HEK293 (cell line): ENCODE data around the gene SLC25A52.
"Not testable (repeated sequence)": the region's sequence is repeated elsewhere in the genome, so short reads cannot be mapped to it uniquely, and the experiment has no call there.

ENCODE experiments used
- CTCF ChIA-PET: fragments of 350-600 bp; formaldehyde crosslinking; extraction: SDS; loops from one replicate; lab custom pipeline; 2021; ENCODE audit warnings: antibody characterized with exemption; lab: Yijun Ruan, JAX
- POLR2A ChIA-PET: fragments of 300-600 bp; formaldehyde crosslinking; extraction: SDS; loops from one replicate; lab custom pipeline; 2020; ENCODE audit warnings: antibody characterized with exemption, inconsistent platforms; lab: Yijun Ruan, JAX
- H3K27ac ChIP-seq: fragments of 200-500 bp; sonication (Bioruptor generic); 2 replicates; pipeline ENCODE4 v1.5.1; 2014; ENCODE audit warnings: low read depth, low read length, control low read depth, inconsistent platforms; ENCODE audit errors: extremely low read depth
- H3K36me3 ChIP-seq, 2 experiments: fragments of 200-500 bp in 1 of 2; sonication (Bioruptor generic) in 1 of 2; 1 replicate in 1 of 2; 2 replicates in 1 of 2; pipeline ENCODE4 v1.5.1; 2014 to 2017; ENCODE audit warnings: inconsistent platforms in 2 of 2, low read length in 2 of 2; ENCODE audit not compliant: control insufficient read depth in 2 of 2, insufficient read depth in 1 of 2
- H3K4me1 ChIP-seq: fragments of 200-500 bp; sonication (Bioruptor generic); 2 replicates; pipeline ENCODE4 v1.5.1; 2014; ENCODE audit warnings: mild to moderate bottlenecking, low read length, inconsistent platforms; ENCODE audit not compliant: control insufficient read depth, insufficient read depth
- H3K4me3 ChIP-seq: 2 replicates; pipeline ENCODE4 v1.5.1; 2011; ENCODE audit warnings: low read depth, mild to moderate bottlenecking, control low read depth, low read length, moderate library complexity
- H3K9me3 ChIP-seq: fragments of 200-500 bp; sonication (Bioruptor generic); 2 replicates; pipeline ENCODE4 v1.5.1; 2014; ENCODE audit warnings: low read depth, low read length, inconsistent platforms; ENCODE audit not compliant: control insufficient read depth, insufficient read depth
- BCL11A ChIP-seq: fragments of 450-650 bp; formaldehyde crosslinking; IDR thresholded peaks from 2 replicates; pipeline ENCODE4 v1.5.1; 2016; ENCODE audit warnings: low read depth, missing biosample characterization, missing genetic modification characterization
- ELK4 ChIP-seq: IDR thresholded peaks from 2 replicates; pipeline ENCODE4 v1.6.1; 2011; ENCODE audit warnings: mild to moderate bottlenecking, low read depth, low read length, borderline replicate concordance
- MZF1 ChIP-seq: fragments of 450-650 bp; formaldehyde crosslinking; IDR thresholded peaks from 2 replicates; pipeline ENCODE4 v1.5.1; 2017; ENCODE audit warnings: missing biosample characterization, missing genetic modification characterization, borderline replicate concordance
- SP2 ChIP-seq: fragments of 450-650 bp; formaldehyde crosslinking; IDR thresholded peaks from 2 replicates; pipeline ENCODE4 v1.5.1; 2016; ENCODE audit warnings: missing biosample characterization, missing genetic modification characterization
- SP3 ChIP-seq: fragments of 450-650 bp; formaldehyde crosslinking; IDR thresholded peaks from 2 replicates; pipeline ENCODE4 v1.5.1; 2016; ENCODE audit warnings: missing biosample characterization, missing genetic modification characterization
- ZBTB7A ChIP-seq: fragments of 450-650 bp; formaldehyde crosslinking; IDR thresholded peaks from 2 replicates; pipeline ENCODE4 v1.5.1; 2016; ENCODE audit warnings: low read depth, missing biosample characterization, missing genetic modification characterization
- ZFHX2 ChIP-seq: fragments of 450-650 bp; formaldehyde crosslinking; conservative IDR thresholded peaks from 2 replicates; pipeline ENCODE4 v1.5.1; 2016; ENCODE audit warnings: missing biosample characterization, missing genetic modification characterization
- ZNF2 ChIP-seq: fragments of 450-650 bp; formaldehyde crosslinking; IDR thresholded peaks from 2 replicates; pipeline ENCODE4 v1.5.1; 2016; ENCODE audit warnings: missing biosample characterization, missing genetic modification characterization
- ZNF248 ChIP-seq: fragments of 450-650 bp; formaldehyde crosslinking; IDR thresholded peaks from 2 replicates; pipeline ENCODE4 v1.5.1; 2017; ENCODE audit warnings: missing biosample characterization, missing genetic modification characterization
- ZNF391 ChIP-seq: fragments of 450-650 bp; formaldehyde crosslinking; IDR thresholded peaks from 2 replicates; pipeline ENCODE4 v1.5.1; 2016; ENCODE audit warnings: low read depth, missing biosample characterization, missing genetic modification characterization, borderline replicate concordance
- ZNF473 ChIP-seq: fragments of 450-650 bp; formaldehyde crosslinking; IDR thresholded peaks from 2 replicates; pipeline ENCODE4 v1.5.1; 2017; ENCODE audit warnings: missing biosample characterization, missing genetic modification characterization
- ZNF626 ChIP-seq: fragments of 450-650 bp; sonication (Bioruptor Pico); formaldehyde crosslinking; IDR thresholded peaks from 2 replicates; pipeline ENCODE4 v1.5.1; 2018; ENCODE audit warnings: missing biosample characterization, missing genetic modification characterization, inconsistent platforms
- ZNF629 ChIP-seq: fragments of 450-650 bp; formaldehyde crosslinking; IDR thresholded peaks from 2 replicates; pipeline ENCODE4 v1.5.1; 2017; ENCODE audit warnings: missing biosample characterization, missing genetic modification characterization
- ZSCAN23 ChIP-seq: fragments of 450-650 bp; formaldehyde crosslinking; IDR thresholded peaks from 2 replicates; pipeline ENCODE4 v1.5.1; 2016; ENCODE audit warnings: missing biosample characterization, missing genetic modification characterization
- ZSCAN30 ChIP-seq: fragments of 450-650 bp; IDR thresholded peaks from 2 replicates; pipeline ENCODE4 v1.5.1; 2018; ENCODE audit warnings: missing biosample characterization, mild to moderate bottlenecking, missing genetic modification characterization, moderate library complexity
- TF ChIP-seq, protein P1 (sequence below): fragments of 450-650 bp; formaldehyde crosslinking; IDR thresholded peaks from 2 replicates; pipeline ENCODE4 v1.5.1; 2017; ENCODE audit warnings: missing biosample characterization, mild to moderate bottlenecking, missing genetic modification characterization, moderate library complexity

Gene SLC25A52

GRCh38 chr18:31746396-31746795, 14.3 kb downstream of the SLC25A52 start:
- no peak overlapping the region for H3K27ac ChIP-seq
- no peaks in the 10 kb centered on the region for H3K36me3 ChIP-seq
- TF ChIP-seq ZBTB7A (tag by site-specific recombination) (no peak), ZNF626 (tag by site-specific recombination) (no peak), SP3 (tag by site-specific recombination) (no peak), ZSCAN30 (tag by site-specific recombination) (no peak), MZF1 (tag by site-specific recombination) (no peak), ZNF391 (tag by site-specific recombination) (no peak)
- TF ChIP-seq, protein P1, sequence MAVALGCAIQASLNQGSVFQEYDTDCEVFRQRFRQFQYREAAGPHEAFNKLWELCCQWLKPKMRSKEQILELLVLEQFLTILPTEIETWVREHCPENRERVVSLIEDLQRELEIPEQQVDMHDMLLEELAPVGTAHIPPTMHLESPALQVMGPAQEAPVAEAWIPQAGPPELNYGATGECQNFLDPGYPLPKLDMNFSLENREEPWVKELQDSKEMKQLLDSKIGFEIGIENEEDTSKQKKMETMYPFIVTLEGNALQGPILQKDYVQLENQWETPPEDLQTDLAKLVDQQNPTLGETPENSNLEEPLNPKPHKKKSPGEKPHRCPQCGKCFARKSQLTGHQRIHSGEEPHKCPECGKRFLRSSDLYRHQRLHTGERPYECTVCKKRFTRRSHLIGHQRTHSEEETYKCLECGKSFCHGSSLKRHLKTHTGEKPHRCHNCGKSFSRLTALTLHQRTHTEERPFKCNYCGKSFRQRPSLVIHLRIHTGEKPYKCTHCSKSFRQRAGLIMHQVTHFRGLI, result no peak
- ChIA-PET CTCF (interaction anchor here (1.8 to 2.4 kb wide), 2 partner anchors 12 to 24 kb away, joined by 6 to 9 read pairs; no protein-coding TSS in a partner anchor), POLR2A (no interaction called here)
- H3K4me1 ChIP-seq, result no peaks in the 10 kb centered on the region
- no peaks in the 10 kb centered on the region for H3K9me3 ChIP-seq
- no peak overlapping the region for H3K4me3 ChIP-seq

DNA sequence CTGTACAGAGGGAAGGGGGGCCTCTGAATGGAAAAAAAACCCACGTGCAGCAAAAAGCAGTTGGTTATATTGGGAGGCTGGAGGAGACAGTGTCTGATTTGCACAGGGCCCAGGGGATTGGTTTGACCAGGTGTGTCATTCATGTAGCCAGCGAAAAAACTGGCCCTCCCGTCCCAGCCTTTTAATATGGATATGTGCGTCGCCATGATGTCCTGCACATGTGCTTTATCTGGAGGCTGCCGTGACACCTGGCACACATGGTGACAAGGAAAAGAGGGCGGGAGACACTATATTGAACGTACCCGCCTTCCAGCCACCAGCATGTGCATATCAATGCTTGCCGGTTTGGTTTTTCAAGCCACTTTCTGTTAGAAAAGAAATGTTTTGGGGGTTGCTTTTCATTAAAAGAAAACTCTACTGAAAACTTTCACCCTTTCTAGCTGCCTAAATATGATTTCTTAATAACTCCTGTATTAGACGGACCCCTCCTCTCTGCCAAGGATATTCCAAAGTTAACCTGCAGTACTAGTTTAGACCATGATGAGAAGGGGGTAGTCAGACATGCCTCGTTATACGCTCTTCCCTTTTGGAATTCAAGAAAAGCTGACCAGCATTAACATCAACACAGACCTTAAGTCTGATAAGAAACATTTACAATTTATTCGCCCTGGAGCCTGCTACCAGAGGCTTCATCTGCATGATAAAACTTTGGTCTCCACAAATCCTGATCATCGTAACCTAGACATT, 16.2 kb downstream of the SLC25A52 start:
- no peaks in the 10 kb centered on the region for H3K4me1 ChIP-seq
- H3K27ac ChIP-seq, result no peak overlapping the region
- TF ChIP-seq BCL11A (tag by site-specific recombination) (no peak), ZFHX2 (no peak), ZNF473 (tag by site-specific recombination) (no peak), ZNF248 (no peak), SP2 (no peak), ZNF2 (tag by site-specific recombination) (no peak), ZNF629 (tag by site-specific recombination) (no peak), ELK4 (no peak), SP3 (tag by site-specific recombination) (no peak), ZSCAN23 (tag by site-specific recombination) (no peak)
- H3K9me3 ChIP-seq, result no peaks in the 10 kb centered on the region
- no peak overlapping the region for H3K4me3 ChIP-seq
- CTCF ChIA-PET, result interaction anchor here (0.6 to 1.2 kb wide), 2 partner anchors 194 to 227 kb away, joined by 3 read pairs; no protein-coding TSS in a partner anchor
- H3K36me3 ChIP-seq, result no peaks in the 10 kb centered on the region
- POLR2A ChIA-PET, result no interaction called here

- H3K4me1 ChIP-seq, H3K36me3 ChIP-seq, POLR2A ChIA-PET, H3K4me3 ChIP-seq, H3K9me3 ChIP-seq, H3K27ac ChIP-seq: not testable (repeated sequence)
- CTCF ChIA-PET, result interaction anchor here (1.2 kb wide), 1 partner anchor 227 kb away, joined by 3 read pairs; no protein-coding TSS in a partner anchor
These were observed 17.1 kb downstream of the SLC25A52 start for GRCh38 chr18:31743600-31743999.
